Measurements from ENCODE around the gene KRT9.

The KRT9 gene

GRCh38 chr17:41565338-41565737 lies 6.5 kb downstream of the KRT9 start:
- in situ Hi-C loops (cut with MboI; ENCODE audit: low sequenced_read_pairs, unreplicated experiment): no loop called here
- no peak for TF ChIP-seq CTCF (IDR thresholded peaks at IDR 0.05; ENCODE audit: borderline replicate concordance, control extremely low read depth, extremely low read depth, insufficient read depth, missing control alignments)
- no peak for DNase-seq (ENCODE audit: low spot score)

GRCh38 chr17:41563607-41564170 lies 8.2 kb downstream of the KRT9 start:
- no peak for TF ChIP-seq CTCF (IDR thresholded peaks at IDR 0.05; ENCODE audit: borderline replicate concordance, control extremely low read depth, extremely low read depth, insufficient read depth, missing control alignments)
- no peak for DNase-seq (ENCODE audit: low spot score)
- in situ Hi-C loops (cut with MboI; ENCODE audit: low sequenced_read_pairs, unreplicated experiment): no loop called here

- in situ Hi-C loops (cut with MboI; ENCODE audit: low sequenced_read_pairs, unreplicated experiment): no loop called here
- TF ChIP-seq CTCF (IDR thresholded peaks at IDR 0.05; ENCODE audit: borderline replicate concordance, control extremely low read depth, extremely low read depth, insufficient read depth, missing control alignments): no peak
- no peak for DNase-seq (ENCODE audit: low spot score)
These were observed 10.3 kb downstream of the KRT9 start for GRCh38 chr17:41561554-41561953.

GRCh38 chr17:41559548-41559947 lies 12.3 kb downstream of the KRT9 start:
- no peak for TF ChIP-seq CTCF (IDR thresholded peaks at IDR 0.05; ENCODE audit: borderline replicate concordance, control extremely low read depth, extremely low read depth, insufficient read depth, missing control alignments)
- no peak for DNase-seq (ENCODE audit: low spot score)
- in situ Hi-C loops (cut with MboI; ENCODE audit: low sequenced_read_pairs, unreplicated experiment): no loop called here

GRCh38 chr17:41556931-41557330 lies 14.9 kb downstream of the KRT9 start:
- no peak for TF ChIP-seq CTCF (IDR thresholded peaks at IDR 0.05; ENCODE audit: borderline replicate concordance, control extremely low read depth, extremely low read depth, insufficient read depth, missing control alignments)
- in situ Hi-C loops (cut with MboI; ENCODE audit: low sequenced_read_pairs, unreplicated experiment): no loop called here
- DNase-seq (ENCODE audit: low spot score): no peak

GRCh38 chr17:41556306-41556705 lies 15.6 kb downstream of the KRT9 start:
- TF ChIP-seq CTCF (IDR thresholded peaks at IDR 0.05; ENCODE audit: borderline replicate concordance, control extremely low read depth, extremely low read depth, insufficient read depth, missing control alignments): no peak
- DNase-seq (ENCODE audit: low spot score): no peak
- in situ Hi-C loops (cut with MboI; ENCODE audit: low sequenced_read_pairs, unreplicated experiment): no loop called here

Data from GM13976 (cell line).